Calu3 (cell line): ENCODE data around the gene LGALS8. TPM values are rescaled to one million over a fixed set of nuclear protein-coding genes. Genes with fewer than 3 reads are reported as not detected.
A peak's percentile ranks its signal among the peaks of the same experiment; 100 is the strongest.

Experiments
- BruUV-seq: library from RNA; stranded (reverse); fragments of 400-500 nt; replicated peaks from 2 replicates; lab custom pipeline; 2021; lab: Mats Ljungman, UMichigan
- CTCF ChIA-PET: fragments of 300-600 bp; sonication (Branson Sonifier 250); formaldehyde crosslinking; loops from one replicate; lab custom pipeline; 2022; ENCODE audit warnings: antibody characterized with exemption; lab: Charles Lee
- DNase-seq: peaks from one replicate; pipeline ENCODE4 v3.0.0; 2022
- H3K27ac Mint-ChIP-seq: one replicate; pipeline ENCODE4 v1.8.0; 2022; ENCODE audit warnings: mixed read lengths; ENCODE audit not compliant: unreplicated experiment
- H3K27me3 Mint-ChIP-seq: one replicate; pipeline ENCODE4 v1.8.0; 2022; ENCODE audit warnings: mixed read lengths; ENCODE audit not compliant: unreplicated experiment
- H3K36me3 Mint-ChIP-seq: one replicate; pipeline ENCODE4 v1.8.0; 2022; ENCODE audit warnings: mild to moderate bottlenecking, moderate library complexity, mixed read lengths; ENCODE audit not compliant: insufficient read depth, unreplicated experiment
- H3K4me1 Mint-ChIP-seq: one replicate; pipeline ENCODE4 v1.8.0; 2022; ENCODE audit warnings: mild to moderate bottlenecking, low read depth, mixed read lengths; ENCODE audit not compliant: unreplicated experiment
- H3K4me3 Mint-ChIP-seq: one replicate; pipeline ENCODE4 v1.8.0; 2022; ENCODE audit warnings: mild to moderate bottlenecking, low read depth, moderate library complexity, mixed read lengths; ENCODE audit not compliant: unreplicated experiment
- H3K9me3 Mint-ChIP-seq: one replicate; pipeline ENCODE4 v1.8.0; 2022; ENCODE audit warnings: low read depth, mixed read lengths; ENCODE audit not compliant: unreplicated experiment
- intact Hi-C: fragments of 100-400 bp; cut with micrococcal nuclease; formaldehyde crosslinking; loops from one replicate; pipeline ENCODE4 v1.10.0; 2022; ENCODE audit not compliant: unreplicated experiment
- total RNA-seq: library from RNA; stranded (reverse); gene quantifications from 2 replicates; pipeline ENCODE4 v1.2.3, GENCODE V29; 2022
- TF ChIP-seq, protein P1 (sequence below): fragments of 200-600 bp; IDR thresholded peaks from one replicate; pipeline ENCODE4 v1.8.0; 2022; ENCODE audit warnings: antibody characterized with exemption; ENCODE audit not compliant: unreplicated experiment

The LGALS8 gene
- total RNA-seq, 1 experiment from 2014 or later, result 46.5 TPM

- no peak overlapping the region for H3K4me3 Mint-ChIP-seq
- BruUV-seq, result no TSS peak
- H3K9me3 Mint-ChIP-seq, result no peaks in the 10 kb centered on the region
- CTCF ChIA-PET, result no interaction called here
- no peak for DNase-seq
- H3K4me1 Mint-ChIP-seq, result peaks cover 18% of the 10 kb centered on the region
- no peaks in the 10 kb centered on the region for H3K27me3 Mint-ChIP-seq
- intact Hi-C loops, result no loop called here
- no peak overlapping the region for H3K27ac Mint-ChIP-seq
- TF ChIP-seq, protein P1, sequence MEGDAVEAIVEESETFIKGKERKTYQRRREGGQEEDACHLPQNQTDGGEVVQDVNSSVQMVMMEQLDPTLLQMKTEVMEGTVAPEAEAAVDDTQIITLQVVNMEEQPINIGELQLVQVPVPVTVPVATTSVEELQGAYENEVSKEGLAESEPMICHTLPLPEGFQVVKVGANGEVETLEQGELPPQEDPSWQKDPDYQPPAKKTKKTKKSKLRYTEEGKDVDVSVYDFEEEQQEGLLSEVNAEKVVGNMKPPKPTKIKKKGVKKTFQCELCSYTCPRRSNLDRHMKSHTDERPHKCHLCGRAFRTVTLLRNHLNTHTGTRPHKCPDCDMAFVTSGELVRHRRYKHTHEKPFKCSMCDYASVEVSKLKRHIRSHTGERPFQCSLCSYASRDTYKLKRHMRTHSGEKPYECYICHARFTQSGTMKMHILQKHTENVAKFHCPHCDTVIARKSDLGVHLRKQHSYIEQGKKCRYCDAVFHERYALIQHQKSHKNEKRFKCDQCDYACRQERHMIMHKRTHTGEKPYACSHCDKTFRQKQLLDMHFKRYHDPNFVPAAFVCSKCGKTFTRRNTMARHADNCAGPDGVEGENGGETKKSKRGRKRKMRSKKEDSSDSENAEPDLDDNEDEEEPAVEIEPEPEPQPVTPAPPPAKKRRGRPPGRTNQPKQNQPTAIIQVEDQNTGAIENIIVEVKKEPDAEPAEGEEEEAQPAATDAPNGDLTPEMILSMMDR, result no peak
- H3K36me3 Mint-ChIP-seq, result peaks cover 41% of the 10 kb centered on the region
These were observed 12.8 kb downstream of the LGALS8 start for GRCh38 chr1:236536540-236536939.

DNA sequence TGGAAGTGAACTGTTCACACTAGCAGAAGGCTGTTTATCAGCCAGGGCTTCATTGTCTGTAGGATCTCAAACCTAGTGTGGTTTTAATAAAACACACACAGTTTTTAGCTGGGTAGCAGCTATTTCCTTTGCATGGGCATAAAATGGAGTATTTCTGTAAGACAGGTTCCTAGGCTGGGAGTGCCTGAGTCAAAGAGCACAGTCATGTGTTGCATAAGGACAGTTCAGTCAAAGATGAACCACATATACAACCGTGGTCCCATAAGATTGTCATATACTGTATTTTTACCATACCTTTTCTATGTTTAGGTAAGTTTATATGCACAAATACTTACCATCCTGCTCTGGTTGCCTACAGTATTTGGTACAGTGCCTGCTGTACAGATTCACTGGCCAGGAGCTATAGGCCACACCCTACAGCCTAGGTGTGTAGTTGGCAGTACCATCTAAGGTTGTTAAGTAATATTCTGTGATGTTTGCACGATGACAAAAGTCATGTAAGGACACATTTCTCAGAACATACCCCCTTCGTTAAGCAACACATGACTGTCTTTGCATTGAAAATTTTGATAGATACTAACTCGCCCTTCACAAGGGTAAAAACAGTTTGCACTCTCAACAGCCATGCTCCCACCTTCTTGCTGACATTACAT lies 17.2 kb downstream of the LGALS8 start:
- Mint-ChIP-seq H3K36me3 (peaks cover 62% of the 10 kb centered on the region), H3K4me1 (no peaks in the 10 kb centered on the region), H3K4me3 (no peak overlapping the region), H3K27ac (no peak overlapping the region), H3K9me3 (no peaks in the 10 kb centered on the region), H3K27me3 (no peaks in the 10 kb centered on the region)
- CTCF ChIA-PET, result interaction anchor here (0.7 kb wide), 1 partner anchor 654 kb away, joined by 3 read pairs; no protein-coding TSS in a partner anchor
- intact Hi-C loops, result no loop called here
- no peak for DNase-seq
- TF ChIP-seq, protein P1, result no peak
- BruUV-seq, result no TSS peak

DNA sequence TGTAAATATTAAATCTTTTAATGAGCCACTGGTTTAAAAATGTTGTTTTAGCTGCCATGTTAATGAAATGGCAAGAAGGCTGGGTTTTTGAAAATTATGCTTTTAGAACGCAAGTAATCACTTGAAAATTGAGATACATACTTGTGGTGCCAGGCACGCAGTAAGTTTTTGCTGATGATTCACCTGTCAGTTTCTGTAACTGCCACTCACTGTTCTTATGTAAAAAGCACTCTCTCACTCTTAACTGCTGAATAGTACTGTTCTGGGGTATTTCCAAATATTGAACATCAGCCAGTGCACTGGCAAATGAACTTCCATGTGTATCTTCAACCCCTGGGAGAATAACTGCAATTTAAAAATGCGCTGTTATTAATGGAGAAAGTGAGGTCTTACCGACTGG lies 17.9 kb downstream of the LGALS8 start:
- no TSS peak for BruUV-seq
- peaks cover 69% of the 10 kb centered on the region for H3K36me3 Mint-ChIP-seq
- CTCF ChIA-PET, result no interaction called here
- no peak overlapping the region for H3K27ac Mint-ChIP-seq
- H3K27me3 Mint-ChIP-seq, result no peaks in the 10 kb centered on the region
- H3K4me3 Mint-ChIP-seq, result no peak overlapping the region
- no peak for DNase-seq
- intact Hi-C loops, result no loop called here
- no peaks in the 10 kb centered on the region for H3K9me3 Mint-ChIP-seq
- H3K4me1 Mint-ChIP-seq, result no peaks in the 10 kb centered on the region
- TF ChIP-seq, protein P1, result no peak

DNA sequence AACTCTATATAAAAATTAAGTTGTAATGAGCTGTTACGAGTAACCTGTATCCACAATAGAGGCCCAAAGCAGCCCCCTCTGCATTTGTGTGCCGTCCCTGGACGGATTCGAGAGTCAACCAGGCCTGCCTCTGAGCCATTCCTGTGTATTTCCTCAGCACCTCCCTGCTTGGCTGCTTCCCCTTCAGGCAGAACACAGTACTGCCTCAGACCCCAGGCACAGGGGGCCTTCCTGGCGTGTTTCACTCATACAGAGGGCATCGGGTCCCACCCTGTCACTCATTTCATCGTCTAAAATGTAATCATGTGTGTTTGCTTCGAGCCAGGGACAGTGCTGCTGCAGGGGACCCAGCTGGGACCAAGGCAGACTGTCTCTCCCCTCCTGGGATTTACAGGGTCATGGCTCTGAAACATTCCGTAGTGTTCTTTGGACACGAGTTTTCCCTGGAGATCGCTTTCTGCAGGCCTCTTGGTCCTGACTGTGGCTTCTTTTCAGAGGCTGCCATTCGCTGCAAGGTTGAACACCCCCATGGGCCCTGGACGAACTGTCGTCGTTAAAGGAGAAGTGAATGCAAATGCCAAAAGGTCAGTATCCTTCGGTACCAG lies 19.4 kb downstream of the LGALS8 start:
- Mint-ChIP-seq H3K4me1 (no peaks in the 10 kb centered on the region), H3K27ac (peak overlapping the region; percentile 32)
- BruUV-seq, result no TSS peak

More for the DNA sequence above, 19.4 kb downstream of the LGALS8 start:
- no peak for DNase-seq
- intact Hi-C loops, result no loop called here
- TF ChIP-seq, protein P1, result no peak
- CTCF ChIA-PET, result interaction anchor here (0.6 kb wide), 1 partner anchor 70 kb away, joined by 3 read pairs; no protein-coding TSS in a partner anchor
- Mint-ChIP-seq H3K36me3 (peaks cover 78% of the 10 kb centered on the region), H3K4me3 (no peak overlapping the region), H3K27me3 (no peaks in the 10 kb centered on the region), H3K9me3 (no peaks in the 10 kb centered on the region)
